Measurements from ENCODE around the gene RALGAPA2.
A peak's percentile ranks its signal among the peaks of the same experiment; 100 is the strongest.

Gene RALGAPA2

DNA sequence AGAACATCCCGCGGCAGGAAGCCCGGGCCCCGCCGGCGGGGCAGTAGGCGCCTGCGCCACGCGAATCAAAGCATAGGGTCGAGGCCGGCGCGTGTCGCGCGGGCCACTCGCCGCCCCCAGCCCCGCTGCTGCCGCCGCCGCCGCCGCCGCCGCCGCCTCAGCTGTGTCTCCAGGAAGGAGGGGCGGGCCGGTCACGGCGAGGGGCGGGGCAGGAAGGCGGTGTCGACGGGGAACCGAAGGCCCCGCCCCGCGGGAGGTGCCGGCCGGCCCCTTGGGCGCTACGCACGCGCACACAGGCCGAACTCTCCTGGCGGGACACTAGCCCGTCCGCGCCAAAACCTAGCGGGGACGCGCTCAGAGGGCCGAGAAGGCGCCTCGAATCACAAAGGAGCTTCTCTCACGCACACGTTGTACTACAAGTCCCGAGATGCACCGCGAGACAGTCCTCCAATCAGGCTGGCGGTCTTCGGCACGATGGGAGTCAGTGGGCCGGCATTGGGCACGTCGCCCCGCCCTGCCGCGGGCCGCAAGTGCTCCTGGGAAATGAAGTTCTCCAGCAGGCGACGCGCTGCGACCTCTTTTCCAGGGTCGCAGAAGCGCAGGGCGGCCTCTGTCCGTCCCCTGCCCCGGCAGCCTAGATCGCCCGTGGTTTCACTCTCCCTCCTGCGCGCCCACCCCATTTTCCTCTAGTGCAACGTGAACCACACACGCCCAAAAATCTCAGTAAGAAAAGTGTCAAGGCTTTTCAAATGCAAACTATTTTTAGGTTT, at the start of gene RALGAPA2:
RALGAPA2 (minus strand) TSS at position 171 of the 770 bp plus-strand sequence; CDS start at position 7, 164 bp downstream.
- no peaks in the 10 kb centered on the region for H3K27me3 ChIP-seq (ENCODE audit: control insufficient read depth in 2 of 2, insufficient read depth in 2 of 2, low read length in 2 of 2)
- peaks cover 9 to 16% of the 10 kb centered on the region in 2 donors for H3K4me1 ChIP-seq (ENCODE audit: control insufficient read depth in 2 of 2, insufficient read depth in 2 of 2, low read length in 2 of 2)
- peak within 1 kb of the TSS; percentile 86 to 87 for H3K4me3 ChIP-seq (ENCODE audit: low read length in 2 of 2)

DNA sequence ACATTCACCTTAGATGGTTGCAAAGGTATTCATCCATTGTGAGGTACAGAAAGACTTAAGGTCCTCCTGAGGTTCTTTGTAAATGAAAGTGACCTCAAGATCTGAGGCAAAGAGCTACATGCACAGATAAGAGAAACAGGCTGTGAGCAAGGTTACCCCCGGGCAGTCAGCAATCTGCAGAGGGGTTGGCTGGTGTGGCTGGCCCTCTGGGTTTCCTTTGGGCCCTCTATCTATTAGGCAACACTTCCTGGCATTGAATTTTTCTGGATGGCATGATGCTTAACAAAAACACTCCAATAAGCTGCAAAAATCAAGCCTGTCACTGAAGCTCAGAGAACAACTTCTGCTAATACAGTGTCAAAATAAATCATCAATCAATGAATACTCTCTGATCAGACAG, 48.9 kb upstream of the RALGAPA2 start:
- no peaks in the 10 kb centered on the region for H3K36me3 ChIP-seq (ENCODE audit: control insufficient read depth in 2 of 2, insufficient read depth in 2 of 2, low read length in 2 of 2)

More for the DNA sequence above, at the start of gene RALGAPA2:
- Histone ChIP-seq H3K9me3 (ENCODE audit: control insufficient read depth in 2 of 2, low read length in 2 of 2) (no peaks in the 10 kb centered on the region), H3K36me3 (ENCODE audit: control insufficient read depth in 2 of 2, insufficient read depth in 2 of 2, low read length in 2 of 2) (no peaks in the 10 kb centered on the region), H3K27ac (ENCODE audit: low read depth in 2 of 2, low read length in 2 of 2) (peak within 1 kb of the TSS; percentile 94 to 98), H3K9ac (ENCODE audit: low read depth in 1 of 2, low read length in 2 of 2) (peak within 1 kb of the TSS; percentile 83 to 85)

DNA sequence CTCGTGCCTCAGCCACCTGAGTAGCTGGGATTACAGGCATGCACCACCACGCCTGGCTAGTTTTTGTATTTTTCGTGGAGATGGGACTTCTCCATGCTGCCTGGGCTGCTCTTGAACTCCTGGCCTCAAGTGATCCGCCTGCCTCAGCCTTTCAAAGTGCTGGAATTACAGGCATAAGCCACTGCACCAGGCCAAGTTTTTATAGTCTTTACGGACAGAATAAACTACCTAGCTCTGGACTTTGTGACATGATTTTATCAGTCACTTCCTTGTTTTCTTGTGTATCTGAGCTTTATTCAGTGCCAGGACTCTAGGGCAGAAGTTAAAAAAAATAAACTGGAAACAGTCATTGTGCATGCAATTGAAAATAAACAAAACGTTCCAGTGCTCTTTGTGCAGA, 46.7 kb upstream of the RALGAPA2 start:
- Histone ChIP-seq H3K9ac (ENCODE audit: low read depth in 1 of 2, low read length in 2 of 2) (no peak overlapping the region), H3K9me3 (ENCODE audit: control insufficient read depth in 2 of 2, low read length in 2 of 2) (no peaks in the 10 kb centered on the region)

More for the DNA sequence above, 48.9 kb upstream of the RALGAPA2 start:
- Histone ChIP-seq H3K9ac (ENCODE audit: low read depth in 1 of 2, low read length in 2 of 2) (no peak overlapping the region), H3K27me3 (ENCODE audit: control insufficient read depth in 2 of 2, insufficient read depth in 2 of 2, low read length in 2 of 2) (no peaks in the 10 kb centered on the region), H3K27ac (ENCODE audit: low read depth in 2 of 2, low read length in 2 of 2) (no peak overlapping the region), H3K4me3 (ENCODE audit: low read length in 2 of 2) (no peak overlapping the region), H3K4me1 (ENCODE audit: control insufficient read depth in 2 of 2, insufficient read depth in 2 of 2, low read length in 2 of 2) (peaks cover 2 to 16% of the 10 kb centered on the region in 2 donors), H3K9me3 (ENCODE audit: control insufficient read depth in 2 of 2, low read length in 2 of 2) (no peaks in the 10 kb centered on the region)

DNA sequence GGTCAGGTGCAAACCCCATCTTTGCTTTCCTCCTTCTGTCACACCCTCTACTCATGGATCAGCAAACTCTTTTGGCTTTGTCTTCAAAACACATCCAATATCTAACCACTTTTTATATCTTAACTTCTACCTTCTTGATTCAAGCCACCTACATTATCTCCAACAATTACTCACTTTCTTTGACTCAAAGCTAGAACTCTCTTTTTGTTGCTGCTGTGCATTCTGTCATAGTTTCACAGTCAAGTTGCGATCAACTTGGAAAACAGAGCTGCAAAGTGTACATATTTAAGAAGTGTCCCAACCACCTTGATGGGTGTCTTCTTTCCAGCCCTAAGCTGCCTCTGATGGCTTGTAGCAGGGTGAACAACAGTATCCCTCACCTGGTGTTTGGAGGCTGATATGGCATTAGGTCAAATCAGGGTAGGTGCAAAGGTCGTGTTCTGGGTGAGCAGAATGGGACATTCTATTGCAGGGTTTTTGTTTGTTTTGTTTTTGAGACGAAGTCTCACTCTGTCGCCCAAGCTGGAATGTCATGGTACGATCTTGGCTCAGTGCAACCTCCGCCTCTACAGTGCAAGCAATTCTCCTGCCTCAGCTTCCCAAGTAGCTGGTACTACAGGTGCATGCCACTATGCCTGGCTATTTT, 43.4 kb upstream of the RALGAPA2 start:
- Histone ChIP-seq H3K9me3 (ENCODE audit: control insufficient read depth in 2 of 2, low read length in 2 of 2) (no peaks in the 10 kb centered on the region), H3K9ac (ENCODE audit: low read depth in 1 of 2, low read length in 2 of 2) (no peak overlapping the region), H3K36me3 (ENCODE audit: control insufficient read depth in 2 of 2, insufficient read depth in 2 of 2, low read length in 2 of 2) (no peaks in the 10 kb centered on the region), H3K4me3 (ENCODE audit: low read length in 2 of 2) (no peak overlapping the region), H3K27ac (ENCODE audit: low read depth in 2 of 2, low read length in 2 of 2) (no peak overlapping the region), H3K27me3 (ENCODE audit: control insufficient read depth in 2 of 2, insufficient read depth in 2 of 2, low read length in 2 of 2) (no peaks in the 10 kb centered on the region), H3K4me1 (ENCODE audit: control insufficient read depth in 2 of 2, insufficient read depth in 2 of 2, low read length in 2 of 2) (peaks cover 0 to 19% of the 10 kb centered on the region in 2 donors)

More for the DNA sequence above, 46.7 kb upstream of the RALGAPA2 start:
- Histone ChIP-seq H3K4me3 (ENCODE audit: low read length in 2 of 2) (no peak overlapping the region), H3K4me1 (ENCODE audit: control insufficient read depth in 2 of 2, insufficient read depth in 2 of 2, low read length in 2 of 2) (peaks cover 2 to 13% of the 10 kb centered on the region in 2 donors), H3K27me3 (ENCODE audit: control insufficient read depth in 2 of 2, insufficient read depth in 2 of 2, low read length in 2 of 2) (no peaks in the 10 kb centered on the region), H3K27ac (ENCODE audit: low read depth in 2 of 2, low read length in 2 of 2) (peak overlapping the region; percentile 79 to 81), H3K36me3 (ENCODE audit: control insufficient read depth in 2 of 2, insufficient read depth in 2 of 2, low read length in 2 of 2) (no peaks in the 10 kb centered on the region)

DNA sequence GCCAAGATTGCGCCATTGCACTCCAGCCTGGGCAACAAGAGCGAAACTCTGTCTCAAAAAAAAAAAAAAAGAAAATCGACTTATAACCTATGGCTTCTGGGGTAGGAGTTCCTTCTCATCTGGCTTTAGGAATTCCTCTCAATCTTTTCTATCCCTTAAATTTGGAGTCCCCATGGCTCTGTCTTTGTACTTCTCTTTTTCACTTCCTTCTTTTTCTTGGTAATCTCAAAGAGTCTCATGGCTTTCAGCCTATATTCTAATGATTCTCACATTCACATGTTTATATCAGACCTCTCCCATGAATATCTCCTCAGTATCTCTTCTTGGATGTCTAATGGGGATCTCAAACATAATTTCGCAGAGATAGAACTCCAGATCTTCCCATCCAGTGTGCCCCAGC, 42.8 kb upstream of the RALGAPA2 start:
- no peaks in the 10 kb centered on the region for H3K36me3 ChIP-seq (ENCODE audit: control insufficient read depth in 2 of 2, insufficient read depth in 2 of 2, low read length in 2 of 2)
- H3K9me3 ChIP-seq (ENCODE audit: control insufficient read depth in 2 of 2, low read length in 2 of 2): no peaks in the 10 kb centered on the region
- no peak overlapping the region for H3K9ac ChIP-seq (ENCODE audit: low read depth in 1 of 2, low read length in 2 of 2)
- H3K4me3 ChIP-seq (ENCODE audit: low read length in 2 of 2): no peak overlapping the region
- H3K4me1 ChIP-seq (ENCODE audit: control insufficient read depth in 2 of 2, insufficient read depth in 2 of 2, low read length in 2 of 2): peaks cover 0 to 19% of the 10 kb centered on the region in 2 donors
- no peaks in the 10 kb centered on the region for H3K27me3 ChIP-seq (ENCODE audit: control insufficient read depth in 2 of 2, insufficient read depth in 2 of 2, low read length in 2 of 2)
- no peak overlapping the region for H3K27ac ChIP-seq (ENCODE audit: low read depth in 2 of 2, low read length in 2 of 2)

DNA sequence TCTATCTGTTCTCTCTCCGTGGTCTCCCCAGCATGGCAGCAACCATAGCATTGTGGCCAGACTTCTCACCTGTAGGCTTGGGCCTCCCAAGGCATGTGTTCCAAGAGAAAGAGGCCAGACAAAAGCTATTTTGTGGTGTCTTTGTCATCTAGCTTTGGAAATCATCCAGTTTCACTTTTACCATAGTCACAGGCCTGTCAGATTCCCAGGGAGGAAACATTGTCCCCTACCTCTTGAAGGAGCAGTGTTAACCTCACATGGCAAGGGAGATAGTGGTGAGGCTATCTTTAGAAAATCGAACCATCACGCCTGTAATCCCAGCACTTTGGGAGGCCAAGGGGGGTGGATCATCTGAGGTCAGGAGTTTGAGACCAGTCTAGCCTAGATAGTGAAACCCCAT, 42.3 kb upstream of the RALGAPA2 start:
- no peak overlapping the region for H3K27ac ChIP-seq (ENCODE audit: low read depth in 2 of 2, low read length in 2 of 2)
- H3K9ac ChIP-seq (ENCODE audit: low read depth in 1 of 2, low read length in 2 of 2): no peak overlapping the region
- no peak overlapping the region for H3K4me3 ChIP-seq (ENCODE audit: low read length in 2 of 2)
- H3K9me3 ChIP-seq (ENCODE audit: control insufficient read depth in 2 of 2, low read length in 2 of 2): no peaks in the 10 kb centered on the region
- H3K36me3 ChIP-seq (ENCODE audit: control insufficient read depth in 2 of 2, insufficient read depth in 2 of 2, low read length in 2 of 2): no peaks in the 10 kb centered on the region
- H3K4me1 ChIP-seq (ENCODE audit: control insufficient read depth in 2 of 2, insufficient read depth in 2 of 2, low read length in 2 of 2): peaks cover 0 to 17% of the 10 kb centered on the region in 2 donors
- H3K27me3 ChIP-seq (ENCODE audit: control insufficient read depth in 2 of 2, insufficient read depth in 2 of 2, low read length in 2 of 2): no peaks in the 10 kb centered on the region

DNA sequence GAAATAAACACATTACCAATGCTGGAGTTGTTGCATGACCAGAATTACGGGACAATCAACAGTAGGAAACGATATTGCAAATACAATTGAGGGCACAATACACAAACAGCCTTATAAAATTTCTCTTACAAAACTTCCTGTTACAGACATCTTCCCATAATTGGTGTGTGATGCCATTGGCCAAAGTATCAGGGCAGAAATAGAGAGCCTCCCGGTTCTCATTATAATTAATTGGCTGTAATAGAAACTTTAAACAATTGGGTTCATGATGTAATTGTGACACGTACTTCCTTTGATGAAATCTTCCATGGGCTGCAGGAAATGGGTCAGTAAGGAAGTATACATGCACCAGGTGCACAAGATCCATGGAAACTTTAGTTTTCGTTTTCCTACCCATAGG, 40.3 kb upstream of the RALGAPA2 start:
- Histone ChIP-seq H3K9ac (ENCODE audit: low read depth in 1 of 2, low read length in 2 of 2) (no peak overlapping the region), H3K27ac (ENCODE audit: low read depth in 2 of 2, low read length in 2 of 2) (no peak overlapping the region), H3K27me3 (ENCODE audit: control insufficient read depth in 2 of 2, insufficient read depth in 2 of 2, low read length in 2 of 2) (no peaks in the 10 kb centered on the region), H3K9me3 (ENCODE audit: control insufficient read depth in 2 of 2, low read length in 2 of 2) (peaks cover 0 to 9% of the 10 kb centered on the region in 2 donors), H3K36me3 (ENCODE audit: control insufficient read depth in 2 of 2, insufficient read depth in 2 of 2, low read length in 2 of 2) (no peaks in the 10 kb centered on the region), H3K4me1 (ENCODE audit: control insufficient read depth in 2 of 2, insufficient read depth in 2 of 2, low read length in 2 of 2) (peaks cover 0 to 5% of the 10 kb centered on the region in 2 donors), H3K4me3 (ENCODE audit: low read length in 2 of 2) (no peak overlapping the region)

DNA sequence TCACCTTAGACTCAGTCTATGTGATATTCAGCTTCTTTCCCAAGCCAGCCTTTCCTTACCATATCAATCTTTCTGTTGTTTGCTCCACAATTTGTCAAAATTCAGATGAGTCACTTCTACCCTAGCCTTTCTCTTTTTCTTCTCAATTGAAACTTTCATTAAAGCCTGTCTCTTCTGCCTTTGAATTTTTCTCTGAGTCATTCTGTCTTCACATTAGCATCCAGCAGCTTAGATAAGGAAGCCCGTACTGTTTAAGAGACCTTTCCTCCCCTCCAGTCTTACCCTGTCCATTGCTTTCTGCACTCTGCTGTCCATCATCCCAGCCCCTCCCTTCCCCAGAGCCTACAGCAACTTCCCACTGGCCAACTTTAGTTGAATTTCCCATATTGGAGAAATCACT, 34.9 kb upstream of the RALGAPA2 start:
- H3K27me3 ChIP-seq (ENCODE audit: control insufficient read depth in 2 of 2, insufficient read depth in 2 of 2, low read length in 2 of 2): no peaks in the 10 kb centered on the region
- H3K9me3 ChIP-seq (ENCODE audit: control insufficient read depth in 2 of 2, low read length in 2 of 2): peaks cover 0 to 9% of the 10 kb centered on the region in 2 donors
- H3K4me1 ChIP-seq (ENCODE audit: control insufficient read depth in 2 of 2, insufficient read depth in 2 of 2, low read length in 2 of 2): peaks cover 20 to 22% of the 10 kb centered on the region in 2 donors
- no peak overlapping the region for H3K27ac ChIP-seq (ENCODE audit: low read depth in 2 of 2, low read length in 2 of 2)
- no peak overlapping the region for H3K9ac ChIP-seq (ENCODE audit: low read depth in 1 of 2, low read length in 2 of 2)
- no peak overlapping the region for H3K4me3 ChIP-seq (ENCODE audit: low read length in 2 of 2)
- no peaks in the 10 kb centered on the region for H3K36me3 ChIP-seq (ENCODE audit: control insufficient read depth in 2 of 2, insufficient read depth in 2 of 2, low read length in 2 of 2)

DNA sequence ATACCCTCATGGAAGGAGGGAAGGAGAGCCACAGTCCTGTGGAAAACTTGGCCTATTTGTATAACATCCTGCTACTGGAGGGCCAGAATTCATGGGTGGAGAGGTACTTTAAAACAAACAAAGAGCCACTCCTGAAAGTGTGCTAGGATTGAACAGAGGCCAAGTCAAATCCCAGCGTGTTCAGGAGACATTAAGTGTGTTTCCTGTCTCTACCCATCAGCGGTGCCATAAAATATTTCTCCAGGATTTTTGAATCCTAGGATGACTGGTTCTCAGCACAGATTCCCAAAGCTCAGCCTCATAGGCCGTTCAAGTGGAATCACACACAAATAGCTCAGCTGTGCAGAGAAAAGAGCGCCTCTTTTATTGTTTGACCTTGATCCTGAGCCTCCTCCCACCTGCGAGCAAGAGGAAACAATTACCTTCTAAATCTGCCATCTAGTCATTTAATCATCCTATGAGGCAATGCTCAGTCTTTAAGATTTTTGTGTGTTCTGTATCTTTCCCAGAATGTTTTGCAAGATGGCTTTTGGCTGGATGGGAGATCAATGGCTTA, 31.8 kb upstream of the RALGAPA2 start:
- Histone ChIP-seq H3K4me3 (ENCODE audit: low read length in 2 of 2) (peak overlapping the region in 1 of 2 donors; percentile 53), H3K9me3 (ENCODE audit: control insufficient read depth in 2 of 2, low read length in 2 of 2) (peaks cover 0 to 9% of the 10 kb centered on the region in 2 donors), H3K9ac (ENCODE audit: low read depth in 1 of 2, low read length in 2 of 2) (peak overlapping the region; percentile 1 to 9), H3K4me1 (ENCODE audit: control insufficient read depth in 2 of 2, insufficient read depth in 2 of 2, low read length in 2 of 2) (peaks cover 18 to 20% of the 10 kb centered on the region in 2 donors), H3K27ac (ENCODE audit: low read depth in 2 of 2, low read length in 2 of 2) (peak overlapping the region; percentile 30 to 63), H3K27me3 (ENCODE audit: control insufficient read depth in 2 of 2, insufficient read depth in 2 of 2, low read length in 2 of 2) (no peaks in the 10 kb centered on the region), H3K36me3 (ENCODE audit: control insufficient read depth in 2 of 2, insufficient read depth in 2 of 2, low read length in 2 of 2) (no peaks in the 10 kb centered on the region)
